ENCODE data around the gene FAM120A.

The FAM120A gene

GRCh38 chr9:93598647-93599241 lies 147.3 kb downstream of the FAM120A start:
- no peak for TF ChIP-seq CTCF (IDR thresholded peaks at IDR 0.05)

GRCh38 chr9:93599571-93600403 lies 148.3 kb downstream of the FAM120A start:
- no peak for TF ChIP-seq CTCF (IDR thresholded peaks at IDR 0.05)

GRCh38 chr9:93600504-93600903 lies 149.0 kb downstream of the FAM120A start:
- no peak for TF ChIP-seq CTCF (IDR thresholded peaks at IDR 0.05)

- no peak for TF ChIP-seq CTCF (IDR thresholded peaks at IDR 0.05)
Observed at GRCh38 chr9:93601063-93601462, 149.6 kb downstream of the FAM120A start.

- TF ChIP-seq CTCF (IDR thresholded peaks at IDR 0.05) = no peak
Observed at GRCh38 chr9:93601666-93602065, 150.2 kb downstream of the FAM120A start.

- no peak for TF ChIP-seq CTCF (IDR thresholded peaks at IDR 0.05)
Observed at GRCh38 chr9:93603011-93603410, 151.5 kb downstream of the FAM120A start.

- TF ChIP-seq CTCF (IDR thresholded peaks at IDR 0.05) = no peak
Observed at GRCh38 chr9:93603906-93604326, 152.4 kb downstream of the FAM120A start.
